Activated CD8-positive, alpha-beta memory T cell treated with anti-CD3 and anti-CD28 coated beads, Interleukin-2, amount 50 U/mL, for 1 hour (primary cell): ENCODE measurements around the gene WDR45B.
"Not testable (repeated sequence)": the region's sequence is repeated elsewhere in the genome, so short reads cannot be mapped to it uniquely, and the experiment has no call there.

Source experiments
- DNase-seq: peaks from one replicate; pipeline ENCODE4 v3.0.0-alpha.2; 2020; ENCODE audit errors: extremely low read depth

Gene WDR45B

DNA sequence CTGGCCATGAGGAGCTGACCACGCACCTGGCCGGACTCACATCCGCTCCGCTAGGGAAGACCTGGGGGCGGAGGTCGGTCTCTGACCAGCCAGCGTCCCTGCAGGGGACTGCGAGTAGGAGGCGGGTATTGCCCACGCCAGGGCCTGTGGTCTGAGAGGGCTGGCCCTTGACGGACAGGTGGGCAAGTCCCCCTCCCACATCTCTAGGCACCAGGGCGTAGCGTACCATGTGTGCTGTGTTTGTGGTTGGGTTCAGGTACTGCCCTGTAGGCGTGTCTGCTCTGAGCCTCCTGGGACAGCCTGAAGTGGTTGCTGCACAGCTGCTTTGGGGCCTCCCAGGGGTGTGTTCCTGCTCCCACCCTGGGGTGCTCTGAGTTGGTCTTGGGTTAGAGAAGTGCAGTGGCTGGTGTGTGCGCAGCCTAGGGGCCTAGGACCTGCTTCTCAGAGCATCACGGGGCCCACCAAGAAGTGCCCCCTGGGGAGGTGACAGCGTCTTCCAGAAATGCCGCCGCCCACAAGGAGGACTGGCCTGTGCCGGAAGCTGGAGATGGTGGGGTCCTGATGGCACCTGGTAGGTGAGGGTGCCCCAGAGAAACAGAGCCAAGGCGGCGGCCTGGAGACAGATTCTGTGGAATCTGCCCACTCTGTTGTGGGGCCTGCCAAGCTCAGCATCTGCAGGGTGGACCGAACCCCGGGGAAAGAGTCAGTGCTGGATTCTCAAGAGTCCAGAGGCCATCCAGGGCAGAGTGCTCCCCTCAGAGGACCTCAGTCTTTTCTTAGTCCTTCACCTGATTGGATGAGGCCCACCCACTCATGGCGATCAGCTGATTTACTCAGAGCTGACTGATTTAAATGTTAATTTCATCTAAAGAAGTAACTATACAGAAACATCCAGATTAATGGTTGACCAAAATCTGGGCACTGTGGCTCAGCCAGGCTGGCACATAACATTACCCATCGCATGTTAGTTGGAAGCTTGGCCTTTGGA lies 48.3 kb downstream of the WDR45B start:
- no peak for DNase-seq

DNA sequence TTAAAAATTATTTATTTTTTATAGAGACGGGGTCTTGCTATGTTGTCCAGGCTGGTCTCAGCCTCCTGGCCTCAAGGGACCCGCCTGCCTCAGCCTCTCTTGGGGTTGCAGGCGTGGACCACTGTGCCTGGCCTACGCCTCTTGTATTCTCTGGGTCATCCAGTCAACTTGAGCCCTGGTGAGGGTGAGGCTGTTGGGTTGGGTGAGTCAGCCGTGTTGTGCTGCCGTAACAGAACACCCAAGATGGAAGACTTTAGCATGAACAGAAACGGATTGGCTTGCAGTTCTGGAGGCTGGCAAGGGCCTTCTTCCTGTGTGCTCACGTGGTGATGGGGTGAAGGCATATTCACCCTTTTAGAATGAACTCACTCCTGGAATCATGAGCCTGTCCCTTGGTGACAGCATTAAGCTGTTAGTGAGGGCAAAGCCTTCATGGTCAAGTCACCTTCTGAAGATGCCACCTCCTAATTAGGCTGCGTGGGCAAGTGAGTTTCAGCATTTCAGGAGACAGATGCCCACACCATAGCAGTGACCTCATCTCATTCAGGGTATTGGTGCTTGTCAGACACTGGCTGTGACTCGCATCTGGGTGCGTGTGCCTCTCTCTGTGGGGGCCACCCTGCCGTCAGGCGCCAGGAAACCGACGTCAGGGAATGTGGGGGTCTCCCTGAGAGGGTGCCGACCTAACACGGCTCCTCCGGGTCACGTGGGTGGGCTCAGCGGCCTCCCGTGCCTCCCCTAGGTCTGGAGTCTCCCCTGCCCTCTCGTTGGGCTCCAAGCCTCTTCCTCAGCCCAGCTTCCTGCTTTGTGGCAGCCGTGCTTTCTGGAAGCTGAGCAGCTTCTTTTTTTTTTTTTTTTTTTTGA lies 49.8 kb downstream of the WDR45B start:
- no peak for DNase-seq

- no peak for DNase-seq
These were observed 51.2 kb downstream of the WDR45B start for GRCh38 chr17:82596837-82597672.

DNA sequence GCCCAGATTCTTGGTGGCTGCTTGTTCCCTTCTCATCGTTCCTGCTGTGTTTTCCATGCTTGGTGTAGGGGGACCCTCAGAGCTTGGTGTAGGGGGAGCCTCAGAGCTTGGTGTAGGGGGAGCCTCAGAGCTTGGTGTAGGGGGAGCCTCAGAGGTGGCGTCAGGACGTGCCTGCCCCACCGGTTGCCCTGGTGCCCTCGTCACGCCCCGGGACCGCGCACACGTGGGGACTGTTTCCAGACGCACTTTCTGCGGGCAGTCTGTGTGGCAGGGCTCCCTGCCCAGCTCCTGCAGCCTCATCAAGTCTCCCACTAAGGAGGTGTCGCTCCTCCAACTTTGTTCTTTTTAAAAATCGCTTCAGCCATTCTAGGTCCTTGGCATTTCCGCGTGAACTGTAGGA lies 51.9 kb downstream of the WDR45B start:
- DNase-seq: no peak

DNA sequence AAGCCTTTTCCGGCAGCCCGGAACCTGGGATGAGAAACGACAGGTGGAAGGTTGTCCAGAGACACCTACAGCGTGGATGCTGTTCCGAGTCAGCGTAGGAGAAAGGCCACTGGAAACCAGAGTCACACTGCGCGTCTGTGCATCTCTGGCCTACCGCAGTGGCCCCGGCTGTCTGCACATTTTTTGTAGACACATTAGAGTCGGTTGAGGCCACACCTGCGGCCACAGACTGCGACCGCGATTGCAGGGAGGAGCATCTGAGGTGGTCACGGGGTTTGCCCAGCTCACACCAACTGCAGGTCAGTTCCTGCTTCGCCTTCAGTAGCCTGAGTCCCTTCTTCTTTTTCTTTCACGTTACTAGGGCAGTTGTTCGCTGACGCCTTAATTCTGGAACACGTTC lies 52.4 kb downstream of the WDR45B start:
- no peak for DNase-seq

- no peak for DNase-seq
These were observed 53.7 kb downstream of the WDR45B start for GRCh38 chr17:82594571-82594970.

- no peak for DNase-seq
These were observed 54.6 kb downstream of the WDR45B start for GRCh38 chr17:82593590-82594087.

DNA sequence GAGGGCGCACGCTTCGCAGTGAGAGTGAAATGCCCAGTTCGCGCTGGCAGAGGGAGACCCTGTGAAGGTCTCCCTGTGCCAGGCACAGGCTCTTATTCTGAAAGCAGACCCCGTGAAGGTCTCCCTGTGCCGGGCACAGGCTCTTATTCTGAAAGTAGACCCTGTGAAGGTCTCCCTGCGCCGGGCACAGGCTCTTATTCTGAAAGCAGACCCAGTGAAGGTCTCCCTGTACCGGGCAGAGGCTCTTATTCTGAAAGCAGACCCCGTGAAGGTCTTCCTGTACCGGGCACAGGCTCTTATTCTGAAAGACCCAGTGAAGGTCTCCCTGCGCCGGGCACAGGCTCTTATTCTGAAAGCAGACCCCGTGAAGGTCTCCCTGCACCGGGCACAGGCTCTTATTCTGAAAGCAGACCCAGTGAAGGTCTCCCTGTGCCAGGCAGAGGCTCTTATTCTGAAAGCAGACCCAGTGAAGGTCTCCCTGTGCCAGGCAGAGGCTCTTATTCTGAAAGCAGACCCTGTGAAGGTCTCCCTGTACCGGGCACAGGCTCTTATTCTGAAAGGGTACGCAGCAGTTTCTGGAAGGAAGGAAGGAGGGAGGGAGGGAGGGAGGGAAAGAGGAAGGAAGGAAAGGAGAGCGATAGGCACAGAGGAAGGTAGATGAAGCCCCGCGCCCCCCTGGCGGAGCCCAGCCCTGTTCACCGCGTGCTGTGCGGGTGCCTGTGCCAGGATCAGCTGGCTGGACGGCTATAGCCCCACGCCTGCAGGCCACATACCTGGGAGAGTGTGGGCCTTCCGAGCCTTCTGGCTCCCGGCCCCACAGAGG lies 55.3 kb downstream of the WDR45B start:
- DNase-seq: no peak

- no peak for DNase-seq
These were observed 55.9 kb downstream of the WDR45B start for GRCh38 chr17:82592289-82592766.

DNA sequence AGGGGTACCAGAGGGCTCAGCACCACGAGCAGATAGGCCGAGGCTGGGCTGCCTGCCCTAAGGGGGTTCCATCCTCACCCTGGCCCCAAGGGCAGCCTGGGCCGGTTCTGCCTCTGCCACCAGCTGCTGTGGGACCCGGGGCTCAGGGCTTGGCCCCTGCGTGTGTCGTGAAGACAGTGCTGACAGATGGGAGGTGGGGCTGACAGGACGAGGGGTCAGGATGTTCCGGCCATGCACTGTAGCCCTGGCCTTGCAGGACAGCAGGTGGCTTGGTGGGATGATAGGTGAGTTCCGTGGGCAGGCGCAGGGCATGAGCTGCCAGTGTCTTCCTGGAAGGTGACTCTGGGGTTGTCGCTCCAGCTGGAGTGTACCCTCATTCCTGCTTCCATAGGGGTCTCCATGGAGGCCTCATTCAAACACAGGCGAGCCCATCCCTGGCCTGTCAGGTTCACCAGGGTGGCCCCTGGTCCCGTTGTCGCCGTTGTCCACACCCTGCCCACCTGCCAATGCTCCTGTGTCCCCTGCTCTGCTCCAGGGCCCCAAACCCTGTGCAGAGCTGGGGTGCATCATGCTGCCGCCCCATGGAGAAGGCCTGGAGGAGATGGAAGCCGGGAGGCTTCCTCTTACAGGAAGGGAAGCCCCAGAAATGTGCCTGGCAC lies 57.2 kb downstream of the WDR45B start:
- no peak for DNase-seq

GRCh38 chr17:82590216-82590615 lies 58.0 kb downstream of the WDR45B start:
- no peak for DNase-seq

GRCh38 chr17:82589851-82590180 lies 58.4 kb downstream of the WDR45B start:
- no peak for DNase-seq

- DNase-seq: no peak
These were observed 59.7 kb downstream of the WDR45B start for GRCh38 chr17:82588266-82589175.

DNA sequence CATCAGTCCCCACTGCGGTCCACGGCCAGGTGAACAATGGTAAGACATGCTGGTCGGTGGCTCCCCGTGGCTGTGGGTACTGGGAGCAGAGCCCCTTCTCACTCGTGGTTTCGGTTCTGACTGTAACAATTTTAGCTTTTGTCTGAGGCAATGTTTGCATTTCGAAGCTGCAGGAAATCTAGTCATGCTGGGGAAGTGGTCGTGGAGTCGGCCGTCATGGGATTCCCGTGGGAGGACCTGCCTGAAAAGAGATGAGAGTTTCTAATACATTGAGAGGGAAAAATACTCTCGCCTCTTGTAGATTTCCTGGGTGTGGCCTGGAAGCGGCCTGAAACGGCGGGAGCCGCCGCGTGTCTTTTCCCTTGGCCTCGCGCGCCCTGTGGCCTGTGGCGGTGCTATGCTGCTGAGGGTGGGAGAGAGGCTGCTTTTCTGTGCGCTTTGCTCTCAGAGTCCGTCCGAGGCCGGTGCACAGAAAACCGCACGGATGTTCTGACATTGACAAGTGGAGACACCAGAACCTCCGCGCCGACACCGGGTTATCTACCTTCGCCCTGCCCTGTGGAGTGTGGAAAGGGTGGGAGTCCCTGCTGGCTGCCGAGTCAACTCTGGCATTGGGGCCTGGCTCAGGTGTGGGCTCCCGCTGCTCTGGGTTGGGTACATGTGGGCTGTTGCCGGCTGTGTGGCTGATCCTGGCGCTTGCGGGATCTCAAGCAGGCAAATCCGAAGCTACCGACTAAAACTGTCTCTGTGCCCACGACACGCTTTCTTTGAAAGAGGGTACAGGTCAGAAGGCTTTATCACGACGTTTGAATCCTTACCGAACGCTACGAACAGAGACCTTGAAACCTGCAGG lies 60.8 kb downstream of the WDR45B start:
- DNase-seq: no peak

DNA sequence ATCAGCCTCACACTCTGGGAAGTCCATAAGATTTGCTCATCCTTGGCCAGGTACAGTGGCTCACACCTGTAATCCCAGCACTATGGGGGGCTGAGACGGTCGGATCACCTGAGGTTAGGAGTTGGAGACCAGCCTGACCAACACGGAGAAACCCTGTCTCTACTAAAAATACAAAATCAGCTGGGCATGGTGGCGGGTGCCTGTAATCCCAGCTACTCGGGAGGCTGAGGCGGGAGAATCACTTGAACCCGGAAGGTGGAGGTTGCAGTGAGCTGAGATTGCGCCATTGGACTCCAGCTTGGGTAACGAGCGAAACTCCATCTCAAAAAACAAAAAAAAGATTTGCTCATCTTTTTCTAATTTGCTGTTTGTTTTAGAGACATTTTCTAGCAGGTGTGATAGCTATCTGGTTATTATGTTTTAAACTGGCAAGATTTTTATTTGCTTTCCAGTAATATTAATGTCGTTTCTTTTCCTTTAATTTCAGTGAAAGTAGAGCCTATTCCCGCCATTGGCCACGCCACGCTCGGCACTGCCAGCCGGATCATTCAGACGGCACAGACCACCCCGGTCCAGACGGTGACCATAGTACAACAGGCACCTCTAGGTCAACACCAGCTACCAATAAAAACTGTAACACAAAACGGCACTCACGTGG lies 61.5 kb downstream of the WDR45B start:
- no peak for DNase-seq

- not testable (repeated sequence) for DNase-seq
These were observed 62.2 kb downstream of the WDR45B start for GRCh38 chr17:82585935-82586575.

- no peak for DNase-seq
These were observed 64.5 kb downstream of the WDR45B start for GRCh38 chr17:82583720-82584234.
